ENCODE measurements around the gene ELMO1.

Gene ELMO1

GRCh38 chr7:37429435-37429791 lies 19.3 kb downstream of the ELMO1 start:
- DNase-seq, result no peak

GRCh38 chr7:37428681-37429434 lies 19.8 kb downstream of the ELMO1 start:
- DNase-seq, result no peak

- DNase-seq, result no peak
Measured at GRCh38 chr7:37427276-37427940, 21.3 kb downstream of the ELMO1 start.

- no peak for DNase-seq
Measured at GRCh38 chr7:37425498-37425897, 23.2 kb downstream of the ELMO1 start.

GRCh38 chr7:37424995-37425394 lies 23.7 kb downstream of the ELMO1 start:
- no peak for DNase-seq

- no peak for DNase-seq
Measured at GRCh38 chr7:37424521-37424920, 24.1 kb downstream of the ELMO1 start.

GRCh38 chr7:37421861-37422500 lies 26.7 kb downstream of the ELMO1 start:
- DNase-seq, result no peak

GRCh38 chr7:37420946-37421695 lies 27.5 kb downstream of the ELMO1 start:
- DNase-seq, result no peak

GRCh38 chr7:37419496-37419895 lies 29.2 kb downstream of the ELMO1 start:
- no peak for DNase-seq

GRCh38 chr7:37418381-37418780 lies 30.3 kb downstream of the ELMO1 start:
- DNase-seq, result no peak

- DNase-seq, result no peak
Measured at GRCh38 chr7:37417107-37417474, 31.6 kb downstream of the ELMO1 start.

- DNase-seq, result no peak
Measured at GRCh38 chr7:37416378-37417106, 32.1 kb downstream of the ELMO1 start.

GRCh38 chr7:37415629-37416028 lies 33.0 kb downstream of the ELMO1 start:
- no peak for DNase-seq

GRCh38 chr7:37414352-37414983 lies 34.2 kb downstream of the ELMO1 start:
- DNase-seq, result no peak

GRCh38 chr7:37411444-37412034 lies 37.1 kb downstream of the ELMO1 start:
- no peak for DNase-seq

GRCh38 chr7:37410305-37411229 lies 38.1 kb downstream of the ELMO1 start:
- DNase-seq, result no peak

- DNase-seq, result no peak
Measured at GRCh38 chr7:37409461-37409860, 39.2 kb downstream of the ELMO1 start.

- DNase-seq, result no peak
Measured at GRCh38 chr7:37408291-37409228, 40.1 kb downstream of the ELMO1 start.

GRCh38 chr7:37405603-37406122 lies 43.0 kb downstream of the ELMO1 start:
- no peak for DNase-seq
